Endothelial cell of umbilical vein (primary cell): ENCODE data around the gene PITPNM2. TPM values are rescaled to one million over a fixed set of nuclear protein-coding genes. Genes with fewer than 3 reads are reported as not detected.

Source experiments
- BruUV-seq: library from RNA; stranded (reverse); fragments of 400-500 nt; replicated peaks from 2 replicates; lab custom pipeline; 2021; lab: Mats Ljungman, UMichigan
- CTCF ChIA-PET: fragments of 300-600, 350-600 bp; sonication (Branson Sonifier 250); formaldehyde crosslinking; loops from one replicate; lab custom pipeline; 2021; ENCODE audit warnings: antibody characterized with exemption, inconsistent platforms; lab: Charles Lee
- POLR2A ChIA-PET: fragments of 300-600, 350-600 bp; sonication (Branson Sonifier 250); formaldehyde crosslinking; loops from one replicate; lab custom pipeline; 2021; ENCODE audit warnings: antibody characterized with exemption, inconsistent platforms; lab: Charles Lee
- DNase-seq: peaks from one replicate; pipeline ENCODE4 v3.0.0-alpha.2; 2011; ENCODE audit warnings: low read depth, low spot score
- FAIRE-seq: peaks from 2 replicates; lab custom pipeline; 2011; peaks lifted over from hg19 to GRCh38; lab: Jason Lieb, UNC
- H2AFZ ChIP-seq: 2 replicates; pipeline ENCODE4 v1.6.0; 2012; ENCODE audit warnings: low read depth, low read length, control low read depth, inconsistent platforms
- H3K27ac ChIP-seq: 2 replicates; pipeline ENCODE4 v1.5.1; 2011; ENCODE audit warnings: low read depth, mild to moderate bottlenecking, control low read depth, low read length, moderate library complexity; ENCODE audit not compliant: insufficient read depth
- H3K27me3 ChIP-seq, 2 experiments: 2 replicates each; pipeline versions ENCODE4 v1.6.0 to v1.6.1; 2011; ENCODE audit warnings: low read length in 2 of 2, mixed read lengths in 1 of 2; ENCODE audit not compliant: control insufficient read depth in 2 of 2, insufficient read depth in 2 of 2
- H3K36me3 ChIP-seq, 2 experiments: 2 replicates in 1 of 2; 3 replicates in 1 of 2; pipeline ENCODE4 v1.5.1; 2011; ENCODE audit warnings: low read length in 2 of 2, mild to moderate bottlenecking in 1 of 2, moderate library complexity in 1 of 2; ENCODE audit not compliant: control insufficient read depth in 2 of 2, insufficient read depth in 2 of 2; ENCODE audit errors: extremely low read depth in 1 of 2
- H3K4me1 ChIP-seq: 3 replicates; pipeline ENCODE4 v1.5.1; 2011; ENCODE audit warnings: mild to moderate bottlenecking, low read length; ENCODE audit not compliant: control insufficient read depth, insufficient read depth; ENCODE audit errors: extremely low read depth
- H3K4me2 ChIP-seq: 2 replicates; pipeline ENCODE4 v1.6.1; 2011; ENCODE audit warnings: low read length, control low read depth, mixed read lengths; ENCODE audit not compliant: insufficient read depth
- H3K4me3 ChIP-seq, 3 experiments: fragments of 200-600 bp in 1 of 3; sonication (generic), shearing (Covaris generic) in 1 of 3; replicated peaks in 1 of 3; 2 replicates each; pipeline ENCODE4 v1.5.1; 2011 to 2016; ENCODE audit warnings: control low read depth in 3 of 3, low read length in 3 of 3, mild to moderate bottlenecking in 2 of 3, inconsistent platforms in 1 of 3, low read depth in 1 of 3, moderate library complexity in 1 of 3; ENCODE audit not compliant: insufficient read depth in 1 of 3
- H3K79me2 ChIP-seq: 2 replicates; pipeline ENCODE4 v1.6.0; 2012; ENCODE audit warnings: low read length, inconsistent platforms; ENCODE audit not compliant: control insufficient read depth, insufficient read depth
- H3K9ac ChIP-seq: replicated peaks from 2 replicates; pipeline ENCODE3; 2011; ENCODE audit warnings: low read length, control low read depth; ENCODE audit not compliant: insufficient read depth; ENCODE audit errors: extremely low read depth
- H3K9me1 ChIP-seq: replicated peaks from 3 replicates; pipeline ENCODE4 v1.6.0; 2011; ENCODE audit warnings: mild to moderate bottlenecking, low read length; ENCODE audit not compliant: control insufficient read depth, insufficient read depth; ENCODE audit errors: extremely low read depth
- H3K9me3 ChIP-seq: replicated peaks from 2 replicates; pipeline ENCODE4 v1.5.1; 2012; ENCODE audit warnings: low read length, inconsistent platforms; ENCODE audit not compliant: control insufficient read depth, insufficient read depth
- H4K20me1 ChIP-seq: replicated peaks from 2 replicates; pipeline ENCODE3; 2011; ENCODE audit warnings: mild to moderate bottlenecking, low read length; ENCODE audit not compliant: control insufficient read depth, insufficient read depth; ENCODE audit errors: extremely low read depth
- CTCF ChIP-seq, 2 donors: IDR thresholded peaks; 1 replicate in 1 of 2; 2 replicates in 1 of 2; pipeline ENCODE4 v1.5.1; 2011; ENCODE audit warnings: low read length in 2 of 2, mild to moderate bottlenecking in 2 of 2, moderate library complexity in 2 of 2, control low read depth in 1 of 2, inconsistent platforms in 1 of 2, low read depth in 1 of 2; ENCODE audit not compliant: insufficient read depth in 1 of 2; ENCODE audit errors: extremely low read depth in 1 of 2
- EZH2 ChIP-seq: IDR thresholded peaks from 2 replicates; pipeline ENCODE4 v1.6.1; 2012; ENCODE audit warnings: borderline replicate concordance, low read depth, mild to moderate bottlenecking, moderate library complexity, low read length, inconsistent platforms; ENCODE audit not compliant: severe bottlenecking
- FOS ChIP-seq: IDR thresholded peaks from 2 replicates; pipeline ENCODE4 v1.6.1; 2011; ENCODE audit warnings: mild to moderate bottlenecking, low read length, moderate library complexity, borderline replicate concordance; ENCODE audit not compliant: insufficient read depth
- GATA2 ChIP-seq: IDR thresholded peaks from 2 replicates; pipeline ENCODE4 v1.7.0; 2011; ENCODE audit warnings: low read depth, mild to moderate bottlenecking, moderate library complexity, mixed read lengths, low read length; ENCODE audit not compliant: insufficient read length, insufficient read depth
- JUN ChIP-seq: IDR thresholded peaks from 2 replicates; pipeline ENCODE4 v1.6.1; 2011; ENCODE audit warnings: borderline replicate concordance, low read depth; ENCODE audit not compliant: insufficient read length, insufficient read depth
- MAX ChIP-seq: IDR thresholded peaks from 2 replicates; pipeline ENCODE4 v1.6.1; 2011; ENCODE audit not compliant: insufficient read depth, insufficient read length
- MYC ChIP-seq: IDR thresholded peaks from one replicate; pipeline ENCODE4 v1.6.1; 2011; ENCODE audit warnings: mild to moderate bottlenecking, low read depth, low read length
- POLR2A ChIP-seq: IDR thresholded peaks from 2 replicates; pipeline ENCODE4 v1.6.1; 2012; ENCODE audit warnings: low read depth, mild to moderate bottlenecking, control low read depth, low read length
- POLR2AphosphoS5 ChIP-seq: IDR thresholded peaks from 2 replicates; pipeline ENCODE4 v1.6.1; 2012; ENCODE audit warnings: low read depth, mild to moderate bottlenecking, control low read depth, low read length, moderate library complexity; ENCODE audit not compliant: insufficient read depth
- dilution Hi-C: fragments of 300-500 bp; cut with MboI; formaldehyde crosslinking; loops from one replicate; pipeline ENCODE4 v1.15.0; 2019; ENCODE audit warnings: low sequenced_read_pairs; ENCODE audit not compliant: extremely low pct_ligation_motif_present
- intact Hi-C: fragments of 100-400 bp; cut with micrococcal nuclease; formaldehyde crosslinking; loops from one replicate; pipeline ENCODE4 v1.10.0; 2022
- polyA plus RNA-seq, 4 experiments: library from polyadenylated mRNA; depleted of rRNA in 3 of 4; stranded (reverse) in 3 of 4; unstranded in 1 of 4; fragments of >200 nt; gene quantifications; 2 replicates each; pipeline versions ENCODE4 v1.2.1 to v1.2.3, GENCODE V29; 2011 to 2012; ENCODE audit warnings: missing spikeins in 1 of 4
- total RNA-seq: library from RNA; stranded (reverse); gene quantifications from 2 replicates; pipeline ENCODE4 v1.2.3, GENCODE V29; 2021

PITPNM2 gene
- total and polyA plus RNA-seq, 2 donors (not counting 3 experiments of a cell fraction or from before 2014, with no cell fraction given): 4.2 to 15.9 TPM

GRCh38 chr12:123107926-123108681 is 42.8 kb downstream of the PITPNM2 start:
- H3K27me3 ChIP-seq: no peaks in the 10 kb centered on the region
- POLR2A ChIA-PET: no interaction called here
- CTCF ChIA-PET: interaction anchor here (0.7 to 1.7 kb wide), 3 partner anchors 10 to 64 kb away, joined by 3 to 4 read pairs (median 3); no protein-coding TSS in a partner anchor

More at GRCh38 chr12:123107926-123108681, 42.8 kb downstream of the PITPNM2 start:
- H4K20me1 ChIP-seq: no peaks in the 10 kb centered on the region
- peaks cover 29% of the 10 kb centered on the region for H3K4me1 ChIP-seq
- TF ChIP-seq POLR2A (no peak), CTCF (IDR thresholded peaks at IDR 0.05; ENCODE audit: extremely low read depth in 1 of 2, insufficient read depth in 1 of 2, low read depth in 1 of 2, low read length in 2 of 2) (no peak), GATA2 (no peak), POLR2AphosphoS5 (no peak), JUN (no peak), MAX (no peak), FOS (no peak), EZH2 (no peak), MYC (no peak)
- H2AFZ ChIP-seq: no peak overlapping the region
- intact Hi-C loops (no loop called here), dilution Hi-C loops (no loop called here)
- DNase-seq: no peak
- no peak overlapping the region for H3K4me2 ChIP-seq
- no peak overlapping the region for H3K4me3 ChIP-seq
- no peak overlapping the region for H3K9ac ChIP-seq
- no TSS peak for BruUV-seq
- no peaks in the 10 kb centered on the region for H3K79me2 ChIP-seq
- FAIRE-seq: no peak
- H3K9me1 ChIP-seq: no peaks in the 10 kb centered on the region
- no peaks in the 10 kb centered on the region for H3K9me3 ChIP-seq
- no peaks in the 10 kb centered on the region for H3K36me3 ChIP-seq
- no peak overlapping the region for H3K27ac ChIP-seq
